ENCODE data around the gene ANTXRL. TPM values are rescaled to one million over a fixed set of nuclear protein-coding genes. Genes with fewer than 3 reads are reported as not detected.
"Not testable (repeated sequence)": the region's sequence is repeated elsewhere in the genome, so short reads cannot be mapped to it uniquely, and the experiment has no call there.

The ANTXRL gene
- total RNA-seq: not detected

- ATAC-seq: no peak
- H3K36me3 Mint-ChIP-seq: no peaks in the 10 kb centered on the region
Observed at GRCh38 chr10:46286991-46287693, at the start of gene ANTXRL. Gene ANTXRL, plus strand, starts transcription at chr10:46286997. Its CDS starts 266 bp downstream, at chr10:46287263.

GRCh38 chr10:46237815-46238510, 48.8 kb upstream of the ANTXRL start:
- Mint-ChIP-seq H3K36me3 (peaks cover 21 to 26% of the 10 kb centered on the region in 2 donors), H3K27ac (peak overlapping the region; percentile 19 to 72), H3K9me3 (peaks cover 10 to 17% of the 10 kb centered on the region in 2 donors)
- ATAC-seq: no peak
- DNase-seq (ENCODE audit: low spot score in 2 of 2): no peak

More at GRCh38 chr10:46286991-46287693, at the start of gene ANTXRL:
- peak in 1 of 2 donors; percentile 33 for DNase-seq (ENCODE audit: low spot score in 2 of 2)
- Mint-ChIP-seq H3K27ac (no peak within 1 kb of the TSS), H3K9me3 (no peaks in the 10 kb centered on the region)

- DNase-seq (ENCODE audit: low spot score in 2 of 2): no peak
- ATAC-seq: peak in 1 of 2 donors; percentile 88
- Mint-ChIP-seq H3K27ac (peak overlapping the region in 1 of 2 donors; percentile 70), H3K36me3 (peaks cover 30 to 33% of the 10 kb centered on the region in 2 donors), H3K9me3 (peaks cover 15 to 22% of the 10 kb centered on the region in 2 donors)
Observed at GRCh38 chr10:46239247-46239646, 47.5 kb upstream of the ANTXRL start.

- H3K9me3 Mint-ChIP-seq: peaks cover 15 to 22% of the 10 kb centered on the region in 2 donors
- DNase-seq (ENCODE audit: low spot score in 2 of 2): no peak
- H3K36me3 Mint-ChIP-seq: peaks cover 28 to 30% of the 10 kb centered on the region in 2 donors
- ATAC-seq: no peak
- peak overlapping the region in 1 of 2 donors; percentile 70 for H3K27ac Mint-ChIP-seq
Observed at GRCh38 chr10:46239993-46240683, 46.7 kb upstream of the ANTXRL start.

- H3K36me3 Mint-ChIP-seq: peaks cover 28 to 30% of the 10 kb centered on the region in 2 donors
- DNase-seq (ENCODE audit: low spot score in 2 of 2): no peak
- H3K27ac Mint-ChIP-seq: peak overlapping the region in 1 of 2 donors; percentile 57
- peak in 1 of 2 donors; percentile 36 for ATAC-seq
- peaks cover 15 to 22% of the 10 kb centered on the region in 2 donors for H3K9me3 Mint-ChIP-seq
Observed at GRCh38 chr10:46240684-46241565, 45.9 kb upstream of the ANTXRL start.

GRCh38 chr10:46245381-46245900, 41.4 kb upstream of the ANTXRL start:
- Mint-ChIP-seq H3K9me3 (peaks cover 15 to 22% of the 10 kb centered on the region in 2 donors), H3K36me3 (peaks cover 30% of the 10 kb centered on the region in 2 donors), H3K27ac (peak overlapping the region in 1 of 2 donors; percentile 17)
- DNase-seq (ENCODE audit: low spot score in 2 of 2) (no peak), ATAC-seq (no peak)

- H3K36me3 Mint-ChIP-seq: peaks cover 20 to 21% of the 10 kb centered on the region in 2 donors
- H3K27ac Mint-ChIP-seq: peak overlapping the region in 1 of 2 donors; percentile 17
- peaks cover 9 to 14% of the 10 kb centered on the region in 2 donors for H3K9me3 Mint-ChIP-seq
- peak in 1 of 2 donors; percentile 16 for ATAC-seq
- DNase-seq (ENCODE audit: low spot score in 2 of 2): not testable (repeated sequence)
Observed at GRCh38 chr10:46246400-46247180, 40.2 kb upstream of the ANTXRL start.

GRCh38 chr10:46247181-46247475, 39.7 kb upstream of the ANTXRL start:
- peaks cover 9 to 10% of the 10 kb centered on the region in 2 donors for H3K9me3 Mint-ChIP-seq
- peaks cover 15 to 19% of the 10 kb centered on the region in 2 donors for H3K36me3 Mint-ChIP-seq
- no peak overlapping the region for H3K27ac Mint-ChIP-seq
- DNase-seq (ENCODE audit: low spot score in 2 of 2) (no peak), ATAC-seq (no peak)

GRCh38 chr10:46247808-46248569, 38.8 kb upstream of the ANTXRL start:
- ATAC-seq (no peak), DNase-seq (ENCODE audit: low spot score in 2 of 2) (peak in 1 of 2 donors; percentile 52)
- peaks cover 5% of the 10 kb centered on the region in 2 donors for H3K9me3 Mint-ChIP-seq
- H3K36me3 Mint-ChIP-seq: peaks cover 9 to 12% of the 10 kb centered on the region in 2 donors
- no peak overlapping the region for H3K27ac Mint-ChIP-seq

GRCh38 chr10:46248651-46249146, 38.1 kb upstream of the ANTXRL start:
- Mint-ChIP-seq H3K9me3 (peaks cover under 1 to 1% of the 10 kb centered on the region in 2 donors), H3K36me3 (peaks cover 5 to 6% of the 10 kb centered on the region in 2 donors), H3K27ac (peak overlapping the region; percentile 65 to 85)
- no peak for ATAC-seq
- no peak for DNase-seq (ENCODE audit: low spot score in 2 of 2)

- not testable (repeated sequence) for ATAC-seq; H3K9me3 Mint-ChIP-seq; DNase-seq (ENCODE audit: low spot score in 2 of 2); H3K27ac Mint-ChIP-seq; H3K36me3 Mint-ChIP-seq
Observed at GRCh38 chr10:46249617-46250344, 37.0 kb upstream of the ANTXRL start.

GRCh38 chr10:46250481-46250880, 36.3 kb upstream of the ANTXRL start:
- no peaks in the 10 kb centered on the region for H3K9me3 Mint-ChIP-seq
- DNase-seq (ENCODE audit: low spot score in 2 of 2): no peak
- H3K27ac Mint-ChIP-seq: no peak overlapping the region
- no peak for ATAC-seq
- peaks cover 0 to 4% of the 10 kb centered on the region in 2 donors for H3K36me3 Mint-ChIP-seq

- peak overlapping the region; percentile 44 to 84 for H3K27ac Mint-ChIP-seq
- H3K9me3 Mint-ChIP-seq: no peaks in the 10 kb centered on the region
- DNase-seq (ENCODE audit: low spot score in 2 of 2) (no peak), ATAC-seq (no peak)
- no peaks in the 10 kb centered on the region for H3K36me3 Mint-ChIP-seq
Observed at GRCh38 chr10:46250898-46251856, 35.6 kb upstream of the ANTXRL start.
